ENCODE results near the gene CDH13. TPM values are rescaled to one million over a fixed set of nuclear protein-coding genes. Genes with fewer than 3 reads are reported as not detected.

The CDH13 gene
- total RNA-seq, 1 experiment from 2014 or later = 2.1 TPM

- Histone ChIP-seq H3K9me3 (ENCODE audit: low read depth, low read length, poor library complexity, severe bottlenecking) (peaks cover 8% of the 10 kb centered on the region), H3K36me3 (ENCODE audit: insufficient read depth, low read length, poor library complexity, severe bottlenecking) (no peaks in the 10 kb centered on the region), H3K27ac (ENCODE audit: low read depth, low read length, poor library complexity, severe bottlenecking) (no peak overlapping the region), H3K4me1 (ENCODE audit: insufficient read depth, low read length, poor library complexity, severe bottlenecking) (no peaks in the 10 kb centered on the region), H3K27me3 (replicated peaks; ENCODE audit: insufficient read depth, low read depth, low read length, poor library complexity) (no peaks in the 10 kb centered on the region), H3K4me3 (ENCODE audit: low read depth, low read length, poor library complexity, severe bottlenecking) (no peak overlapping the region)
- CTCF ChIA-PET = no interaction called here
- BruUV-seq (replicated peaks) = no TSS peak
- intact Hi-C loops (cut with micrococcal nuclease; ENCODE audit: unreplicated experiment) = no loop called here
- POLR2A ChIA-PET (ENCODE audit: low non-redundant PET) = no interaction called here
- no peak for DNase-seq (ENCODE audit: low spot score)
- TF ChIP-seq EZH2 (IDR thresholded peaks at IDR 0.05; ENCODE audit: borderline replicate concordance, low read depth, low read length, poor library complexity, severe bottlenecking) = no peak
- TF ChIP-seq CTCF (conservative IDR thresholded peaks at IDR 0.05; ENCODE audit: low read depth, low read length) = no peak
These were observed 475.6 kb downstream of the CDH13 start for GRCh38 chr16:83102336-83102735.

GRCh38 chr16:83105279-83106077 lies 478.7 kb downstream of the CDH13 start:
- Histone ChIP-seq H3K27ac (ENCODE audit: low read depth, low read length, poor library complexity, severe bottlenecking) (no peak overlapping the region), H3K4me1 (ENCODE audit: insufficient read depth, low read length, poor library complexity, severe bottlenecking) (no peaks in the 10 kb centered on the region), H3K4me3 (ENCODE audit: low read depth, low read length, poor library complexity, severe bottlenecking) (no peak overlapping the region), H3K36me3 (ENCODE audit: insufficient read depth, low read length, poor library complexity, severe bottlenecking) (no peaks in the 10 kb centered on the region), H3K27me3 (replicated peaks; ENCODE audit: insufficient read depth, low read depth, low read length, poor library complexity) (peaks cover 26% of the 10 kb centered on the region), H3K9me3 (ENCODE audit: low read depth, low read length, poor library complexity, severe bottlenecking) (no peaks in the 10 kb centered on the region)
- no peak for DNase-seq (ENCODE audit: low spot score)
- TF ChIP-seq EZH2 (IDR thresholded peaks at IDR 0.05; ENCODE audit: borderline replicate concordance, low read depth, low read length, poor library complexity, severe bottlenecking) = no peak
- no peak for TF ChIP-seq CTCF (conservative IDR thresholded peaks at IDR 0.05; ENCODE audit: low read depth, low read length)
- BruUV-seq (replicated peaks) = no TSS peak
- intact Hi-C loops (cut with micrococcal nuclease; ENCODE audit: unreplicated experiment) = no loop called here
- CTCF ChIA-PET = no interaction called here
- POLR2A ChIA-PET (ENCODE audit: low non-redundant PET) = no interaction called here

DNA sequence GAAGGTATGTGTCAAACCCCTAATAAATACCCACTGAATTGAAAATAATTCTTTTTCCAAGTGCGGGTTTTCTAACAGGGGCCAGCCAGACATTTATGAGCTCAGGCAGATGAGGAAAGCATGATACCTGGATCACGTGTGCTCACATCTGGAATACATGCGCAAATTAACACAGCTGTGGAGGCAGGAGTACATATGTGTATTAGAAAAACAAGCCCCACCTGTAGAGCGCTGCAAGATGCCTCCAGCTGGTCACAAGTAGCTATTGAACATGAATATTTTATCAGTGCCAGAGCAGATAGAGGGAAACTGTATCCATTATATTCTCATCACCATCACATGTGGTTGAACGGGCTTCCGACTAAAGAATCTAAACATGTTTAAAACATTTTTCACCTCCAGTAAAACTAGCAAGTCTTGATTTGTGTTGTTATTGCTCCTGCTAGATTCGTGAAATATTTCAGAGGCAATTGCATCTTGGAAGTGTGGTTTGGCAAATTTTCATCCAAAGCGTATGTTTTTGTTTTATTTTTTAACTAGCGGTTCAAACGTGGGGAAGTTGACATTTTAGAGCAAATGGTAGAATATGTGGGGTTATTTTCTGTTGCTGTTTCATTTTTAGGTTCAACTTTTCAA lies 482.8 kb downstream of the CDH13 start:
- TF ChIP-seq CTCF (conservative IDR thresholded peaks at IDR 0.05; ENCODE audit: low read depth, low read length) (no peak), EZH2 (IDR thresholded peaks at IDR 0.05; ENCODE audit: borderline replicate concordance, low read depth, low read length, poor library complexity, severe bottlenecking) (no peak)
- H3K36me3 ChIP-seq (ENCODE audit: insufficient read depth, low read length, poor library complexity, severe bottlenecking) = no peaks in the 10 kb centered on the region
- intact Hi-C loops (cut with micrococcal nuclease; ENCODE audit: unreplicated experiment) = no loop called here
- no peak overlapping the region for H3K27ac ChIP-seq (ENCODE audit: low read depth, low read length, poor library complexity, severe bottlenecking)
- ChIA-PET POLR2A (ENCODE audit: low non-redundant PET) (no interaction called here), CTCF (no interaction called here)
- H3K4me3 ChIP-seq (ENCODE audit: low read depth, low read length, poor library complexity, severe bottlenecking) = no peak overlapping the region
- DNase-seq (ENCODE audit: low spot score) = no peak
- H3K4me1 ChIP-seq (ENCODE audit: insufficient read depth, low read length, poor library complexity, severe bottlenecking) = no peaks in the 10 kb centered on the region
- no peaks in the 10 kb centered on the region for H3K9me3 ChIP-seq (ENCODE audit: low read depth, low read length, poor library complexity, severe bottlenecking)
- H3K27me3 ChIP-seq (replicated peaks; ENCODE audit: insufficient read depth, low read depth, low read length, poor library complexity) = peaks cover 61% of the 10 kb centered on the region
- no TSS peak for BruUV-seq (replicated peaks)

Data from A673 (cell line).